Hepatocyte (in vitro differentiated cells): ENCODE results near the gene FOXQ1. TPM values are rescaled to one million over a fixed set of nuclear protein-coding genes. Genes with fewer than 3 reads are reported as not detected.

Experiments
- DNase-seq: peaks from one replicate; pipeline ENCODE4 v3.0.0-alpha.2; 2016; ENCODE audit warnings: low spot score
- H2AFZ ChIP-seq: fragments of 200-600 bp; sonication (generic); 2 replicates; pipeline ENCODE4 v1.6.0; 2016; ENCODE audit warnings: antibody characterized with exemption, mild to moderate bottlenecking
- H3K27ac ChIP-seq: fragments of 200-600 bp; sonication (generic); 2 replicates; pipeline ENCODE4 v1.5.1; 2016; ENCODE audit warnings: mild to moderate bottlenecking
- H3K27me3 ChIP-seq: fragments of 200-600 bp; sonication (generic); 2 replicates; pipeline ENCODE4 v1.6.1; 2016
- H3K36me3 ChIP-seq: fragments of 200-600 bp; sonication (generic); replicated peaks from 2 replicates; pipeline ENCODE4 v1.5.1; 2016; ENCODE audit warnings: low read depth; ENCODE audit not compliant: insufficient read depth
- H3K4me1 ChIP-seq: fragments of 200-600 bp; sonication (generic); 2 replicates; pipeline ENCODE4 v1.5.1; 2016; ENCODE audit warnings: mild to moderate bottlenecking, moderate library complexity; ENCODE audit not compliant: insufficient read depth
- H3K4me2 ChIP-seq: fragments of 200-600 bp; sonication (generic); 2 replicates; pipeline ENCODE4 v1.6.0; 2016
- H3K4me3 ChIP-seq: fragments of 200-600 bp; sonication (generic); 2 replicates; pipeline ENCODE4 v1.5.1; 2016; ENCODE audit warnings: mild to moderate bottlenecking
- H3K79me2 ChIP-seq: fragments of 200-600 bp; sonication (generic); 2 replicates; pipeline ENCODE4 v1.6.0; 2017; ENCODE audit warnings: mild to moderate bottlenecking
- H3K9me2 ChIP-seq: fragments of 200-600 bp; sonication (generic); replicated peaks from 2 replicates; pipeline ENCODE4 v1.6.0; 2017; ENCODE audit warnings: mild to moderate bottlenecking; ENCODE audit not compliant: insufficient read depth
- H3K9me3 ChIP-seq: fragments of 200-600 bp; sonication (generic); 2 replicates; pipeline ENCODE4 v1.5.1; 2016; ENCODE audit warnings: low read depth, mild to moderate bottlenecking
- H4K20me1 ChIP-seq: fragments of 200-600 bp; sonication (generic); 2 replicates; pipeline ENCODE4 v1.6.0; 2016; ENCODE audit warnings: mild to moderate bottlenecking; ENCODE audit not compliant: insufficient read depth, poor library complexity, severe bottlenecking
- CTCF ChIP-seq: fragments of 200-600 bp; sonication (generic); IDR thresholded peaks from 2 replicates; pipeline ENCODE4 v1.5.1; 2016; ENCODE audit warnings: antibody characterized with exemption, mild to moderate bottlenecking; ENCODE audit not compliant: poor library complexity
- EZH2 ChIP-seq: fragments of 200-600 bp; sonication (generic); IDR thresholded peaks from 2 replicates; pipeline ENCODE4 v1.6.1; 2016; ENCODE audit warnings: antibody characterized with exemption, mild to moderate bottlenecking, borderline replicate concordance
- EZH2phosphoT487 ChIP-seq: fragments of 200-600 bp; sonication (generic); IDR thresholded peaks from one replicate; pipeline ENCODE4 v1.6.1; 2018; ENCODE audit warnings: antibody characterized with exemption, mild to moderate bottlenecking, low read depth, moderate library complexity; ENCODE audit not compliant: unreplicated experiment, severe bottlenecking
- whole genome bisulfite sequencing: methylation state at CpG from one replicate; pipeline ENCODE4 v1.1.6; 2016; ENCODE audit warnings: low lambda C conversion rate; ENCODE audit errors: missing lambda C conversion rate; 5-methylcytosine and 5-hydroxymethylcytosine counted together
- polyA plus RNA-seq: library from polyadenylated mRNA; unstranded; fragments of >200 nt; fragmentation: Nextera tagmentation; extraction: Ambion mirVana; gene quantifications from 2 replicates; pipeline ENCODE4 v1.2.1, GENCODE V29; 2016
- total RNA-seq: library from RNA; depleted of rRNA; stranded (reverse); fragments of >200 nt; gene quantifications from 2 replicates; pipeline ENCODE4 v1.2.3, GENCODE V29; 2014

Gene FOXQ1
- total RNA-seq (12.8 and 14.2 TPM in 2 replicates), polyA plus RNA-seq (15.1 and 25.9 TPM in 2 replicates)

- H4K20me1 ChIP-seq, result no peaks in the 10 kb centered on the region
- TF ChIP-seq CTCF (no peak), EZH2phosphoT487 (no peak), EZH2 (no peak)
- peak within 1 kb of the TSS; percentile 25 for H3K4me3 ChIP-seq
- H3K27me3 ChIP-seq, result peaks cover 62% of the 10 kb centered on the region
- peak; percentile 89 for DNase-seq
- no peaks in the 10 kb centered on the region for H3K9me2 ChIP-seq
- under 1% methylated on average over 51 of the region's 75 CpGs for WGBS
- peaks cover 16% of the 10 kb centered on the region for H3K79me2 ChIP-seq
- H3K27ac ChIP-seq, result peak within 1 kb of the TSS; percentile 78
- H3K36me3 ChIP-seq, result no peaks in the 10 kb centered on the region
- peaks cover 12% of the 10 kb centered on the region for H3K4me1 ChIP-seq
- H2AFZ ChIP-seq, result peak within 1 kb of the TSS; percentile 46
- no peaks in the 10 kb centered on the region for H3K9me3 ChIP-seq
- H3K4me2 ChIP-seq, result peak within 1 kb of the TSS; percentile 87
Observed at GRCh38 chr6:1311400-1312202, at the start of gene FOXQ1. TSS of gene FOXQ1 (plus strand) at chr6:1312098. CDS start at chr6:1312705, 607 bp downstream.

- no peaks in the 10 kb centered on the region for H3K36me3 ChIP-seq
- H3K4me2 ChIP-seq, result no peak overlapping the region
- no peaks in the 10 kb centered on the region for H3K9me2 ChIP-seq
- no peaks in the 10 kb centered on the region for H4K20me1 ChIP-seq
- peaks cover 11% of the 10 kb centered on the region for H3K4me1 ChIP-seq
- TF ChIP-seq EZH2 (no peak), CTCF (no peak), EZH2phosphoT487 (no peak)
- no peak for DNase-seq
- H3K9me3 ChIP-seq, result no peaks in the 10 kb centered on the region
- H3K27me3 ChIP-seq, result no peaks in the 10 kb centered on the region
- H3K4me3 ChIP-seq, result no peak overlapping the region
- H3K27ac ChIP-seq, result peak overlapping the region; percentile 77
- WGBS, result 93% methylated on average over 6 of the region's 6 CpGs
- no peak overlapping the region for H2AFZ ChIP-seq
- H3K79me2 ChIP-seq, result no peaks in the 10 kb centered on the region
Observed at GRCh38 chr6:1262704-1263038, 49.2 kb upstream of the FOXQ1 start.

- Histone ChIP-seq H3K9me3 (no peaks in the 10 kb centered on the region), H3K4me2 (peak overlapping the region; percentile 33), H3K36me3 (no peaks in the 10 kb centered on the region), H3K4me1 (peaks cover 17% of the 10 kb centered on the region), H4K20me1 (no peaks in the 10 kb centered on the region), H3K9me2 (no peaks in the 10 kb centered on the region), H3K4me3 (no peak overlapping the region), H2AFZ (no peak overlapping the region), H3K27ac (peak overlapping the region; percentile 77), H3K79me2 (no peaks in the 10 kb centered on the region), H3K27me3 (no peaks in the 10 kb centered on the region)
- TF ChIP-seq CTCF, result no peak
- peak; percentile 44 for DNase-seq
- WGBS, result 80% methylated on average over 12 of the region's 12 CpGs
Observed at GRCh38 chr6:1263039-1263849, 48.7 kb upstream of the FOXQ1 start.
